DMS 273 (cell line): Measurements from ENCODE around the gene PLA2G12A.

Experiments used
- DNase-seq: peaks from one replicate; lab custom pipeline; 2025; ENCODE audit not compliant: unreplicated experiment; lab: John Stamatoyannopoulos, UW

PLA2G12A gene

DNA sequence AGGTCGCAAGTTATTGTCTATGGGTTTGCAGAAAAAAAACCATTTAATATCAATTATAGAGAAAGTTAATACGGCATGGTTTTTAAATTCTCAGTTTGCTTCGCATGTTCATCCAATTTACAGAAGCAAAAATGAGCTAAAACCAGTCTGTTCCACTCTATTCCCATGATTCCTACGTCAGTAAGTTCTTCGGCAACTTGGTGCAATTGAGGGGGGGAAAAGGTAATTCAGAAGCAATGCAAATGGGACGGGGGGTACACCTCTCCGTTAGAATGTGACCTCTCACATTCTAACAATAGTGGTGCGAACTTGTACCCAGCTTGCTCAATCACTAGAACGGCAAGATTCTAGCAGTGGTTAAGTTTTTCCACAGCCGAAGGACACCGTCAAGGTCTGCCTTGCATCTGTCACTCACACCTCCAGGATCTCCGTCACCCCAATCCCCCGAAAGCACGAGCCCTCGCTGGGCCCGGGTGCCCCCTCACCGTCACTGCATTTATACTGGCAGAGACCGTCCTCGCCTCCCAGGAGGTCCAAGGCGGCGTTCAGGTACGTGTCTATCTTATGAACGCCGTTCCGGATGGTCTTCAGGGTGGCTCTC, 653 bp downstream of the PLA2G12A start:
- DNase-seq, result peak; percentile 32

DNA sequence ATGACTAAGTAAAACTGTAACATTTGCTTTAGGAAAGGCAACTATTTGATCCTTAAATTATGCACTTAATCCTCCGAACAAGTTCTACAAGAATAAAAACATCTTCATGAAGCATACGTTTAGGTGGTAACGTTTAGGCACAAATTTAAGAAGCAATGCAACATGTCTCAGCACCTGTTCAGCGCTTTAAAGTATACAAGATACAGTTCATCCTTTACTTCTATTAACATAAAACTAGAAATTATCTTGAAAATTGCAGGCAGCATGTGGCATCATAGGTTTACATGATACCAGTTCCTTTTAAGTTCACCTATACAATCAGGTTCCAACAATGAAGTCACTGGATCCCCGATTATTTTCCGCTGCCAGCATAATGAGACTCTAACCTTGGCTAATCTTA, 1.5 kb downstream of the PLA2G12A start:
- peak; percentile 18 for DNase-seq

DNA sequence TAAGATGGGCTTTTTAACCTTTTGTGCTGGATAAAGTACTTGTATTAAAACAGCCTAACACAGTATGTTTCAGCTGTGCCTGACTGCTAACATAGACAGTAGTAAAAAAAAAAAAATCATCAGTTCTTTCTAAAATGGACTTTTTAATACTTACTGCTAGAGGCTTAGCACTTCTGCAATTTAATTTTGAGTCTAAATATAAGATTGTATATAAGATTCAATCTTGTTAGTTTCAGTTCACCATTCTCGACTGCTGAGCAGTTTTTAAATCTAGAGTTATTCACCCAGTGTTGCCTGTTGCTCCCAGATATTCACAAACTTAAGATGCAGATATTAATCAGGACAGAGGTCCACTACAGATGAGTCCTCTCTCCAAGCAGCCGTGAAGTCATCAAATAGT, 6.8 kb downstream of the PLA2G12A start:
- DNase-seq, result no peak

DNA sequence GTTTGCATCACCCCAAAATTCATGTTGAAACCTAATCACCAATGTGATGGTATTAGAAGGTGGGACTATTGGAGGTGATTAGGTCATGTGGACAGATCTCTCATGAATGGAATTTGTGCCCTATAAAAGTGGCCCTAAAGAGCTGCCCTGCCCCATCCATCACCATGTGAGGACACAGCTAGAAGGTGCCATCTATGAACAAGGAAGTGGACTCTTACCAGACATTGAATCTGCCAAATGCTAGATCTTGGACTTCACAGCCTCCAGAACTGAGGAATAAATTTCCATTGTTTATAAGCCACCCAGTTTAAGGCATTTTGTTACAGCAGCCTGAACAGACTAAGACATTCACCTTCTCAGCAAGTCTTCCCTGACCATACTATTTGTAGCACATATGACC, 7.5 kb downstream of the PLA2G12A start:
- DNase-seq, result no peak

DNA sequence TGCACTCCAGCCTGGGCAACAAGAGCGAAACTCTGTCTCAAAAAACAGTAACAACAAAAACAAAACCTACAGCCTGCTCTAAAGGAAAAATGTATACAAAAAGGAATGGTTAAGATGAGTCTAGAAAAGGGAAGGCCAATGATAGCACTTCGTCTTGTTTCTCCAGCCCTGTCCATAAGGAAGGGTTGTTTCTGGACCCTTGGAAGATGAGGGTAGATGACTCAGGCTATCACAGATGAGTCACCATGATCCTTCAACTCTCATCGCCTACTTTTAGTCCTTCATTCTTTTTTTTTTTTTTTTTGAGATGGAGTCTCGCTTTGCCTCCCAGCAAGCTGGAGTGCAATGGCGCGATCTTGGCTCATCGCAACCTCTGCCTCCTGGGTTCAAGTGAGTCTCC, 8.8 kb downstream of the PLA2G12A start:
- no peak for DNase-seq

DNA sequence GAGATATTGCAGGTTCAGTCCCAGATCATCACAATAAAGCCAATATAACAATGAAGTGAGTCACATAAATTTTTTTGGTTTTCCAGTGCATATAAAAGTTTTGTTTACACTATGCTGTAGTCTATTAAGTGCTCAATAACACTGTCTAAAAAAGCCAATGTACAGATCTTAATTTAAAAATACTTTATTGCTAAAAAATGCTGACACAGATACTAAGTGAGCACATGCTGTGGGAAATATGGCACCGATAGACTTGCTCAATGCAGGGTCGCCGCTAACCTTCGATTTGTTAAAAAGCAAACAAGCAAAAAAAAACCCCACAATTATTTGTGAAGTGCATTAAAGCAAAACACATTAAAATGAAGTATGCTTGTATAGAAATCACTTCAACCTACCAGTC, 10.3 kb downstream of the PLA2G12A start:
- no peak for DNase-seq

DNA sequence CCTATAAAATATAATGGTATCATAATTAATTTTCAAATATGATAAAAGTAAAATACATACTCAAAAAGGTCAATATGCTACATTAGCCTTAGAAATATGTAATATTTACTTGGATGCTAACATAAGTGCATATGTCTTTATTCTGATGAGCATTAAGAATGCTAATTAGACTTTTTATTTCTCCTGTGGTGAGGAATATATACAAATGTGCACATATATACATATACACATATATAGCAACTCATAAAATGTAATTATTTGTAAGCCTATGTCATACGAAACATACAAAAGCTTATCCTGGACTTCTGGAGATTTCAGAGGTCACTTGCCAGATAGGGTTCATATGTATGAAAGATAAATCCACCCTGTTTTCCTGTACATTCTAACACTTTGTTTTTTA, 11.1 kb downstream of the PLA2G12A start:
- DNase-seq, result no peak

DNA sequence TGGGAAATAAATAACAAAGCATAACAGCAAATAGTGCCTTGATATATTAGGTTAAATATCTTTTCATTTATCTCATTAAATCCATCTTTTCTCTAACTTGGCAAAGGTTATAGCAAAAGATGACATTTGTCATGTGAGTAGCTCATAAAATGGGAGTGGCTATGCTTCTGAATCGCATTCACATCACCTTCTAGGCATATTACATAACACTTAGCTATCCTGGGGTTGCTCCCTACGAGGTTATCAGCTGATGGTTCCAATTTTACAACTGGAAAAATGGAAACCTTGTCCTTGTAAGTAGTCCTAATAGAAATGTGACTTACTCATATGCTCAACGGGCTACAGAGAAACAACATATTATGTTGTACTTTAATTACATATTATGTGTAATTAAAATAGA, 16.4 kb downstream of the PLA2G12A start:
- no peak for DNase-seq

DNA sequence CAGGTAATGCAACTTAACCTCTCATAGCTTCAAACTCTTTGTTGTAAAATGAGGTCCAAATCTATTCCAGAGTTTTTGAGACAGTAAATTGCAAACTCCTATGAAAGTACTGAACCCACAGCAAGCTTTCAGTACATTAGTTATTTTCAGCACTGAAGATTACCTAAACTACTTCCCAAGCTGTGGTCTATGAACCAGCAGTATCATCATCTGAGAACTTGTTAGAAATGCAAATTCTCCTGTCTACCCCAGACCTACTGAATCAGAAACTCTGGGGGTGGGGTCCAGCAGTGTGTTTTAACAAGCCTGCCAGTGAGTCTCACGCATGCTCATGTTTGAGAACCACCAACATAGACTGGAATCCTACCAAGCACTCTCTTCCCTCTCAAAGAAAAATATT, 20.9 kb downstream of the PLA2G12A start:
- no peak for DNase-seq

DNA sequence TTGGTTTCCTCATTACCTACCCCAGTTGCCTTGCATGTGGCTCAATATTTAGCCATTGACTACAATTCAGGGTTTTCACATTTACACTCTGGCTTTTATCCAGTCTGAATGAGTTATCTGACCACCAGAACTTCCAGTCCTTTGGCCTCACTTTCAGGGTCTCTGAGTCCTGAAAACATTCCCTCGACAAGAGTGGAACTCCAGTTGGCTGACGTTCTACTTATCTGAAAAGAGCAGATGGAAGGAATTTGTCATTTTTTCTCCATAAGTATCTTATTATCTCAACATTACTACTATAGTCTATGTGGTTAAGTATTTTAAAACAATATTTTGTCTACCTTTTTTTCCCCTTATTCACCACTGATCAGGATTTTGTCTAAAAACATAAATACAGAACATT, 21.4 kb downstream of the PLA2G12A start:
- DNase-seq, result no peak

DNA sequence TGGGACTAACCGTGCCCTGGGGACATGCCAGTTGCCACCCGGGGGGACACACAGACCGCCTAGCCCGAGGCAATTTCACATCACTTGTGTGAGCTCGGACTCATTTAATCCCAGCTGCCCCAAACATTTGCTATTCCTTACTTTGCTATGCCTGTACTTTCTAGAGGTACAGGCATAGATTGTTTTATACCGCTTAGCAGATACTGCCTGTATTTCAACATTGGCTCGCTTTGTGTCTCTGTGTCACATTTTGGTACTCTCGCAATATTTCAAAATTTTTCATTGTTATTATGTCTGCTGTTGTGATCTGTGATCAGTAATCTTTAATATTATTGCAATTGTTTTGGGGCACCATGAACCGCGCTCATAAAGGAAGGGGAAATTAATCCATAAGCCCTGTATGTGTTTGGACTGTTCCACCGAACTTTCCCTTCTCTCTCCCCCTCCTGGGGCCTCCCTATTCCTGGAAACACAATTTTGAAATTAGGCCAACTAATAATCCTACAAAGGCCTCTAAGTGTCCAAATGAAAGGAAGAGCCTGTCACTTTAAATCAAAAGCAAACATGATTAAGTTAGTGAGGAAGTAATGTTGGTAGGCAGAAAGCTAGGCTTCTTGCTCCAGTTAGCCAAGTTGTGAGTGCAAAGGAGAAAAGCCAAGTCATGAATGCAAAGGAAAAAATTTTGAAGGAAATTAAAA, 26.1 kb downstream of the PLA2G12A start:
- DNase-seq, result peak; percentile 1

DNA sequence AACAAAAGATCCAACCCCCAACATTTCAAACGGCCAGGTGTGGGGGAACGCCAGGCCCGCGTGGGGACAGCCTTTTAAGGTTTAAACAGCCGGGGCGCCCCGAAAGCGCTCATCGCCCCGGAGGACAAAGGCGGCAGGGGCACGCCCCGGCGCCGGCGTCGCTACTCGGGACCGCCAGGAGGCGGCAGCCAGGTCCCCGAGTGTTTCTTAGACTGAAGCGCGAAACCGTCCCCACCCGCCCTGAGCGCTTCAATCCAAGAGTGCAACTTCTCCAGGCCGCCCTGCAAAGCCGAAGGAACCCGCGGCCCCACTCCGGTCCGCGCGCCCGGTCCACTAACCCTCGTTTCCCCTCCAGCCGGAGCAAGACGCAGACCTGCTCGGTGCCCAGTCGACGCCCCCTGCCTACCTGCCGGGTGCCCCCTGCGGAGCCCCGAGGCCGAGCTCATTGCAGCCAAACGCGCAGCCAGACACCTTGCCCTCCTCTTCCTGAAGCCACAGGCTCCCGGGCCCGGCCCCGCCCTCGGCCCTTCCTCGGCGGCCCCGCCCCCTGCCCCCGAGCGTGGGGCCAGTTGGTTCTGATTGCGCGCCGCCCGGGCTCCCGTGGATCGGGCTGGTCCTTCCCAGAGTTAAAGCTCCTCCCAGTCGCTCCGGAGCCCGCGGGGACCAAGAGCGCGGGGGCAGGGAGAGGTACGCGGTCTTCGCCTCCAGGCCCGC, 26.8 kb downstream of the PLA2G12A start, which contains the start of gene CASP6:
CASP6 (minus strand) TSS at position 496 of the 714 bp plus-strand sequence; CDS start at position 446, 50 bp downstream.
- peak; percentile 79 for DNase-seq

DNA sequence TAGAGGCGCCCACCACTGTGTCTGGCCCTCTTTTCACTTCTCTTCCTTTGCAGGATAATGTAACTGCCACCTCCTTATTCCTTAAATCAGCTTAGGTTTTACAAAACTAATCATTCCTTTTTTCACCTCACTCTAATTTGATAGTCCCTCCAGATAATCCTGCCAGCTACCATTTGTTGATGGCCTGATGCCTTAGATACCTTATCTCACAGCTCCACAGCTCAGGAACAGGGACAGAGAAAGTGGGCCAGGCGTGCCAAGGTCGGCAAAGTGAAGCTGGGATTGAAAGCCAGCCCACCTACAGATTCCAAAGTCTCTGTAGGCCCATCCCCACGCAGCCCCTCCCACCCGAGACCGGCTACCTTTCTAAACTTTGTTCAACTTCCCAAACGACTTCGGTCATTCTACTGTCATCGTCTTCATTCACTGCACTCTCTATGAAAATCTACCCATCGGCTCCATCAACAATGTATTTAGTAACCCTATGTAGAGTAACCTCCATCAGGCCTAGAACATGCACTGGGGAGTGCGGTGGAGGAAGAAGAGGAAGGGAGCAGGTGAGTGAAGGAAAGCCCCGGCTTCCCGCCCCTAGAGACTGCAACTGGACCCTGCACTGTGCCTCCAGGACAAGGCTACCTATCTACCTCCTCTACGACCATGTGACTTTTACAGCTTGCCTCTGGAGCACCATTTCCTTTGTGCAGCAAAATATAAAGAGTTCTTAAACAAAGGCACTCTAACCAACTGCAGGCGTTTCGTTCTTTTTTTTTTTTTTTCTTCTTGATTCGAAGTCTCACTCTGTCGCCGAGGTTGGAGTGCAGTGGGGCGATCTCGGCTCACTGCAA, 28.1 kb downstream of the PLA2G12A start:
- DNase-seq, result no peak

DNA sequence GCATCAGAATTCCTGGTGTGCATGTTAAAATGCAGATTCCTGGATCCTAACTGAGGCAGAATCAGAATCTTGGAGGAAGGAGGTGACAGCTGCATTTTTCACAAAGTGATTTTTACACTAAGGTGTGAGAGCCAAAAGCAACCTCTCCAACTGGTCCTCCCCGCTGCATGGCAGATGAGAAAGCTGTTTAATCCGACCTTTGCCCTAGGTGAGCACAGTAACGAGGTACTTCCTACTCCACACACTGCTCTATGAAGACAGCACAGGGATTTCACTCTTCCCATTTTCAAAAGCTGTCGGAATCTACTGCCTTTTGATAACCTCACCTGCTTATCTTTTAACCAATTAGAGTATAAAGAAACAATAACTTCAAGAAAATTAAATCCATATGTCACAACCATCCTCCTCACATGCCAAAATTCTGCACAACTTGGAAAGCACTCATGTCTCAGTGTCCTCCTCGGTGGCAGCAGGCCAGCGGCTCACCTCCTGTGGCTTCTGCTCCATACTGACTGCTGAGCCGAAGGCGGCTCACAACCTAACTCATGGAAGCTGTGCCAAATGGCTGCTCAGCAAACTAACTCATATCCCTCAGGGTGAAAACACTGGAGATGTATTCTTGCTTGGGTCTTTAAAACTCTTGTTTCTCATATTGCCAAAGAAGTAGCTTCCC, 30.2 kb downstream of the PLA2G12A start:
- no peak for DNase-seq

DNA sequence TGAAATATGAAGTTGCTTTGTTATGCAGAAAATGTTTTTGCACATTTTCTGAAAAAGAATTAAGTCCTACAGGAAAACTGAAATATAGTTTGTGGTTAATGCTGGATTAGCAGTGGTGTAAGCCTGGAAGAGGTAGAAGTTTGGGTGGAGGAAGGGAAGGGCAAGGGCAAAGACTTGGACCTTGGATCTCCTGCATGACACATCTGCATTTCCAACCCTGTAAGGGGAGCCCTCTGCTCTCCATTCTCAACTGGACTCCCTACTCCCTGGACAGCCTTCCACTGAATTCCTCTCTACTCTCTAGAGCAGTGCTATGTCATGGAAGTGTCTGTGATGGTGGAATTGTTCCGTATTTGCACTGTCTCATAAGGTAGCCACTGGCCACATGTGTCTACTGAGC, 31.2 kb downstream of the PLA2G12A start:
- DNase-seq, result no peak

DNA sequence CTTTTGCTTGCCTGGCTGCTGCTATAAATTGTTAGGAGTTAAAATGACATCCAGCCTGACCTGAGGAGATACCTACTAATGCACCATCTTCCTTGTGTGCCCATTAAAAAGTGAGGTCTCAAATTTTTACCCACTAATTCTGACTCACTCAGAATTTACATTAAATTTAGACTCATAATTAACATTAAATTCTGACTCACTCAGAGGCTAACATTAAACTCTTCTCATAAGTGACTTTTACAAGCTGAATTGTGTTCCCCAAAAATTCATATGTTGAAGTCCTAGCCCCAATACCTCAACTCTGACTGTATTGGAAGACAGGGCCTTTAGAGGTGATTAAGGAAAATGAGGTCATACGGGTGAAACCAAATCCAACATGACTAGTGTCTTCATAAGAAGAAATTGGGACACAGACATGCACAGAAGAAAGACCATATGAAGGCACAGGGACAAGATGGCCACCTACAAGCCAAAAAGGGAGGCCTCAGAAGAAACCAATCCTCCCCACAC, 38.4 kb downstream of the PLA2G12A start:
- DNase-seq, result no peak

DNA sequence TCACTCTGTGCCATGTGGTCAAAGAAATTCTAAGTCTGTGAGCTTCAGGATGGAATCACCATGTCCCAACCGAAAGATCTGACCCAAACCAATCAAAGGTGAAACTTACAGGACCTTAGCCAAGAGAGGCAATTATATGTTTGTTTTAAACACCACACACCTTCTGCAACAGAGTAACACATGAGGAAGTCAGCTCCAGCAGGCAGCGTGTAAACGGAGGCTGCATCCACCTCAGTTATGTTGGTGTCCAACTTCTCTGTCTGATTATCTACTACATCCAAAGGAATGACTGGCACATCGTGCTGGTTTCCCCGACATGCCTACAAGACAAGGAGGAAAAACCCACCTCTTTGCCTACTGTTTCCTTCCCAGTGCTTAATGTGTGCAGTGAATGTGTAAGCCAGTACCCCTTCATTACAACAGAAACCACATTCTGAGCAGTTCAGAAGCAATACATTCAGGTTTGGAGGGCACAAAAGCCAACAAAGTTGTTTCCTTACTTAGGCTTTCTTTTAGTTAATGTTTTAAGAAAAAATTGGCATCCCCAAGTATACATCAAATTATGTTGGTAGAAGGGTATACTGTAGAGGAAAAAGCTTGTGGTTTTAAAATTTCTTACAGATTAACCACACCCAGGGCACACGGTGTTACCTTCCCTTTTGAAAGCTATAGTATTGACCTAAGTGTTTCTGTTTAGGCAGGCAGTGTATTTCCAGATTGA, 39.0 kb downstream of the PLA2G12A start:
- DNase-seq, result no peak

DNA sequence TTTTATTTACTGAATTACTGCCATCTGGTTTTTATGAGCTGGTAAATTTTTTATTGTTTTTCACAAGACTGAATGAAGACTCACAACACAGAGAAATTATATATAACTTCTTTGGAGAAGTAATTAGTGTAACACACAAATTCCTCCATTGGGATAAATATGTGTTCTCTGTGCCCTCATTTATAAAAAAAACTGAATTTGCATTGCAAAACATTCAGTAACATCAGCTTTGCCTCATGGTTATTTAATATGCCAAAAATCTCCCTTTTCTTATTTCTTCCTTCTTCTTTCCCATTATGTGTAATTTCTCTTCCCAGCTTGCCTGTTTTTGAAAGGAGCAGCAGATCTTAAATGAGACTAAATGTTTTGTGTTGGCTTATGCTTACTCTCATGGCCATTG, 45.1 kb downstream of the PLA2G12A start:
- DNase-seq, result no peak

DNA sequence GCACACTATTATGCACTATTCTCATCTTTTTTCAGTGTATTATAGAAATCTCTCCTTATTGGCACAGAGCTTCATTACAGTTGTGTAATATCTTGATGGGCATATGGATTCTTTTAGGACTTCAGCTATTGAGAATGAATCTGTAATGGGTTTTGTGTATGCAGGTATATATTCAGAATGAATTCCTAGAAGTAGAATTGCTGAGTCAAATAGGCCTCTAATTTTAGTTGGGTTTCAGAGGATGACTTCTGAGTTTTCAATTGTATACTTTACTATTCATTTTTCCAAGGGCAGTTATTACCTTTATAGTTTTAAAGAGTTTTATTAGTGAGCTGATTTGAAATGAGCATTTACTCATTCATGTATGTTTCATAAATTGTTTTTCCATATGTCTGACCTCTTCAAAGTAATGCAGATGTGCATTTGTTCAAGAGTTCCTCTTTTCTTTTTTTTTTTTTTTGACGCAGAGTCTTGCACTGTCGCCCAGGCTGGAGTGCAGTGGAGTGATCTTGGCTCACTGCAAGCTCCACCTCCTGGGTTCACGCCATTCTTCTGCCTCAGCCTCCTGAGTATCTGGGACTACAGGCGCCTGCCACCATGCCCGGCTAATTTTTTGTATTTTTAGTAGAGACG, 46.1 kb downstream of the PLA2G12A start:
- no peak for DNase-seq

DNA sequence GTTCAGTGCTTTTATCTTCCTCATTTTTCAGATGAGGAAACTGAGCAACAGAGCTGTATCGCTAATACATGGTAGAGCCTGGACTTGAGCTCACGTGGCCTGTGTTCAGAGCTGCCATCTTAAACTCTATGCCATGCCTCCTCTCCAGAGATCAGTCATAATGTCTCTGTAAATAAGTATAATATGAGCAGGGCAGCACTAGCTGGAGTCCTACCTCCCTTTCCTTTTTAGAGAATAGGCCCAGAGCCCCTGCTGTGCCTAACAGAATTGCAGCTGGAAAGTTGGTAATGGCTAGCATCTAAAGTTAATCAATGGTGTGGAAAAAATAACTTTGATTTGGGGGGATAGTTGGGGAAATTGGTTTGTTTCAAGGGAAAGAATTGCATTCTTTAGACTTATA, 47.0 kb downstream of the PLA2G12A start:
- DNase-seq, result no peak
